Activated T-cell treated with anti-CD3 and anti-CD28 coated beads, Interleukin-2, amount 50 U/mL, for 4 hours (primary cell): Measurements from ENCODE around the gene CCNDBP1. TPM values are rescaled to one million over a fixed set of nuclear protein-coding genes. Genes with fewer than 3 reads are reported as not detected.

ENCODE experiments used
- ATAC-seq, 2 donors: fragments of 200-7000 bp; cut with Tn5 transposase; one replicate each; pipeline ENCODE4 v1.10.0; 2021
- DNase-seq: peaks from one replicate; pipeline ENCODE4 v3.0.0-alpha.2; 2020
- H3K27me3 Mint-ChIP-seq: one replicate; pipeline ENCODE4 v1.8.0; 2021; ENCODE audit warnings: low read depth, mixed read lengths
- H3K36me3 Mint-ChIP-seq: one replicate; pipeline ENCODE4 v1.8.0; 2022; ENCODE audit warnings: mixed read lengths; ENCODE audit not compliant: insufficient read depth
- H3K4me1 Mint-ChIP-seq: one replicate; pipeline ENCODE4 v1.8.0; 2021; ENCODE audit warnings: low read depth, mixed read lengths
- H3K4me3 Mint-ChIP-seq: one replicate; pipeline ENCODE4 v1.8.0; 2021; ENCODE audit warnings: mild to moderate bottlenecking, moderate library complexity, mixed read lengths
- H3K9me3 Mint-ChIP-seq: one replicate; pipeline ENCODE4 v1.8.0; 2021; ENCODE audit warnings: mixed read lengths
- total RNA-seq, 3 donors: library from RNA; stranded (reverse); gene quantifications; one replicate each; pipeline ENCODE4 v1.2.1, GENCODE V29; 2021

CCNDBP1 gene
- total RNA-seq, 3 donors from 2014 or later: 34.9 to 35.9 (median 35.5) TPM

DNA sequence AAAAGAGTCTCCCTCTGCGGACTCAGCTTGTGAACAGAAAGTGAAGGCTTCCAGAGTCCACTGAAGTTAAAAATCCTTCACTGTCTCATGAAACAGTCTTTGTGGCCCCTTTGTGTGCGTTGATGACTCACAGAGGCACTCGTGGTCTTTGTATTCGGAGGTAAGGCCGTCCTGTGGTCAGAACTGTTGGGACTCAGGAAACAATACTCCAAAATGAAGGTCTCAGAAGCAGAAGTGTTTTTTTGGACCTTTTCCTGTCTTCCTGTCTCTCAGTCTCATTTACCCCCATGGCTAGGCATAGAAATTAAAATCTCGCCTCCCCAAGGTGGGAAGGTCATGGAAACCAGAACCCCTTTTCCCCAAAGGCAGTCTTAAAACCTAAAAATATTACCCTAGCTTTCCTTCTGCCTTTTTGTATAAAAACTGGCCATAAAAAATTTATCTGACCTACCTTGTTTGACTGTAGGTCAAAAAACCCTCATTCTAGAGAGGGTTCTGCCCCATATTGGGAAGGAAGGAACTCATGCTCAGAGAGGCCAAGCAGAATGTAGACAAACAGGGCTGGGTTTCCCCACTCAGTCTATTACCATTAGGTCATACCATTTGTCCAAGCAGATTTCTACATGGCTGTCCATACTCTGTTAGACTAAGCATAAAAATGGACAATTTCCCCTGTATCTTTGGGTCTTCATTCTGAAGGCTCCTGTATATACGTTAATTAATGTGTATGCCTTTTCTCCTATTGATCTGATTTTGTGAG, 54.7 kb downstream of the CCNDBP1 start:
- no peaks in the 10 kb centered on the region for H3K4me1 Mint-ChIP-seq
- no peaks in the 10 kb centered on the region for H3K36me3 Mint-ChIP-seq
- H3K9me3 Mint-ChIP-seq: no peaks in the 10 kb centered on the region
- DNase-seq (no peak), ATAC-seq (peak in 1 of 2 donors; percentile 27)
- H3K4me3 Mint-ChIP-seq: no peak overlapping the region
- peaks cover 15% of the 10 kb centered on the region for H3K27me3 Mint-ChIP-seq

DNA sequence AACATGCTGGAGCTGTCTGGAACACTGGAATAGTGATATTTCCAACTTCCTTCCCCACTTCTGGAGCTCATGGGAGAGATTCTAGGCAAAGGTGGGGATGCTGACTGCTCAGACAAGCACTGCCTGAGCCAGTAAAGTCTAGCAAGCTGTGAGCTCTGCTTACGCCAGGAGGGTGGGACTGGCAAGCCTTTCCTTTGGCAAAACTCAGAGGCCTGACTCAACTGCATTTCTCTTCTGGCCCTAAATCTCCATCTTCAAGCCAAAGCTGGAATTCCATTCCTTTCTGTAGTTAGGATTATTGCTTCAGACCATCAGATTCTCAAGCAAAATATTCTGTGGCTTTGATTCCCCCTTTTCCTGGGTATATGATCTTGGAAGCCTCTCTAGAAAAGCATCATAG, 55.9 kb downstream of the CCNDBP1 start:
- H3K4me3 Mint-ChIP-seq: no peak overlapping the region
- no peak for ATAC-seq
- H3K4me1 Mint-ChIP-seq: no peaks in the 10 kb centered on the region

DNA sequence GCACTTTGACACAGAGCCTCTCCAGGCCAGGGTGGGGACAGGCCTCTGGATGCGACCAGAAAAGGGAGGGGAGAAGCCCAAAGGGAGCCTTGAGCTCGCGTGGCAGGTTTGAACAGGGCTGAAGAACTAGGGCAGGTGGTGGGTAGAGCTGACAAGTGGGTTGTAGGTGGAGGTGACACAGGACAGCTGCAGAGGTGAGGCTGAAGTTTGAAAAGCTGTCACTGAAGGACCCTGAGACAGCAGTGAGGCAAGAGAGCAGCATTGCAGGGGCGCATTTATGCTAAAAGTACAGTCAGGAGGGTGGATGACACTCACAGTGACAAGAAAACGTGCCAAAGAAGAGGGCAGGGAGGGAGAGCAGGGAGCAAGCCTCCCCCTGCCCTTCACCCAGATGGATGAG, 57.4 kb downstream of the CCNDBP1 start:
- H3K4me1 Mint-ChIP-seq: no peaks in the 10 kb centered on the region
- no peaks in the 10 kb centered on the region for H3K9me3 Mint-ChIP-seq
- ATAC-seq (no peak), DNase-seq (no peak)
- peaks cover 14% of the 10 kb centered on the region for H3K27me3 Mint-ChIP-seq
- H3K36me3 Mint-ChIP-seq: no peaks in the 10 kb centered on the region
- H3K4me3 Mint-ChIP-seq: no peak overlapping the region

More for the DNA sequence above, 55.9 kb downstream of the CCNDBP1 start:
- Mint-ChIP-seq H3K36me3 (no peaks in the 10 kb centered on the region), H3K9me3 (no peaks in the 10 kb centered on the region), H3K27me3 (peaks cover 15% of the 10 kb centered on the region)
- DNase-seq: no peak

DNA sequence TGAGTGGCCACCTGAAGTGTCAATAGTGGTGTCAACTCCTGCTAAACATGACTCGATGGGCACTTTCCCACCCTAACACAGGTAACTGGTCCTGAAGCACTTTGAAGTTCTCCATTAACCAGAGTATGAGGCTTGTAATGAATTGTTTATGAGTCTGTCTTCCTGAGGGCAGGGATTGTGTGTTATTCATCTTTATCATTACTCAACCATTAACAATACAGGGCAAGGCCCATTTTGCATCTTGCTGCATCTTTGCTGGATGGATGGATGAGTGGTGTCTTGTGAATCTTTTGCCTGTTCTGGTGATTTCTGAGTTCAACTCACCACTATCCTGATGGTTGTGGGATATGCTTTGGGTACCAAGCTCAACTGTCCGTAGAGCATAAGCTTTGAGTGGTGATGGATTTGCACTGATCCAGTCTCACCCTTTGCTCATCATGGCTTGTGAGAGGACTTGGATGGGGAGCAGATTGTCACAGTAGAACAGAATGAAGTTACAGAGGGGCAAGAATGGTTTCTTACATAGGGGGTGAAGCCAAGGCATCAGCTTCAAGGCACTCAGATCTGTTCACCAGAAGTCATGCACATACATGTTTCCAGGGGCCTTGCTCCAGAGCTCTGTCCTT, 57.9 kb downstream of the CCNDBP1 start:
- Mint-ChIP-seq H3K27me3 (peaks cover 9% of the 10 kb centered on the region), H3K9me3 (no peaks in the 10 kb centered on the region), H3K4me3 (no peak overlapping the region), H3K4me1 (no peaks in the 10 kb centered on the region), H3K36me3 (no peaks in the 10 kb centered on the region)
- ATAC-seq: no peak
- DNase-seq: no peak

DNA sequence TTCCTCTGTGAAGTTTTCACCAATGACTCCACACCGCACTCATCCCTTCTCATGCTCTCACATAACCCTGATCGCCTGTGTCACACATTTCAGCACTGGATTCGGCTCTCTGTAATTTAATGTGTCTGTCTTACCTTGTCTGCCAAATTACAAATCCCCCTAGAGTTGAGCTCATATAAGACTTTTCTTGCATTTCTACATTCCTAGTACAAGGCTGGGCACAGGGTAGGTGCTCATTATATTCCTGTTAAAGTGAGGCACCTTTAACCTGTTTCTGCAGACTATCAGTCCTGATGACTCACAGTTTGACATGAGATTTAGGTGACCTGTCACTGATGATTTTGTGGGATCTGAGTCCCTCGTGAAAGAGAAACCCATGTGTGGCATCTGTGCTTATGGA, 58.9 kb downstream of the CCNDBP1 start:
- DNase-seq: no peak
- Mint-ChIP-seq H3K4me3 (no peak overlapping the region), H3K9me3 (no peaks in the 10 kb centered on the region), H3K36me3 (no peaks in the 10 kb centered on the region), H3K27me3 (peaks cover 6% of the 10 kb centered on the region), H3K4me1 (no peaks in the 10 kb centered on the region)
- ATAC-seq: no peak

DNA sequence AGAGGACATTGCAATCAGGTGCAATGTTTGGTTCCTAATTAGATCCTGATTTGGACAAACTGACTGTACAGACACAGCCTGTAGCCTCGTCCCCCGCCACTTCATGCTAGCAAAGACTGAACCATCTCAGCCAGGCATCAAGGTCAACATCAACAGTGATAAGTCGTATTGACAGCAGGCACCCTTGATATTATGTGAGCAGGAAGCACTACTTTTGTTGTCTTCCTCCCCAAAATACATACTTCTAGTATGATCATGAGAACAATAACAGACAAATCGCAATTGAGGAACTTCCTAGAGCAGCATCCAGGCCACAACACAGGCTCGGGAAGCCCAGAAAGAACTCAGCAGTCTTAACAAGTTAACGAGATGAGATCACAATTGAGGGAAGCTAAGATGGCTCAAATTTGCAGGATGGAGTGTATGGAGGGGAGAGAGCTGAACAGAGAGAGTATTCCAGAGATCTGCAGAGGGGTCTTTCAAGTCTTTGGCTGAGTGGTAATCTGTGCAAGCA, 61.1 kb downstream of the CCNDBP1 start:
- ATAC-seq (no peak), DNase-seq (no peak)
- Mint-ChIP-seq H3K36me3 (no peaks in the 10 kb centered on the region), H3K4me3 (no peak overlapping the region), H3K9me3 (no peaks in the 10 kb centered on the region), H3K4me1 (no peaks in the 10 kb centered on the region), H3K27me3 (no peaks in the 10 kb centered on the region)

Other genes with a start within 250 kb of the CCNDBP1 start
- 10 to 100 TPM; 23.5 to 27.8 (median 24.8) TPM for gene UBR1, start 79.4 kb upstream of the CCNDBP1 start, total RNA-seq
- gene TMEM62, start 51.8 kb upstream of the CCNDBP1 start, total RNA-seq: 10 to 100 TPM in 1 of 3 donors, 1 to 10 TPM in 2; 7.9 to 10.5 (median 9.4) TPM
- gene EPB42, start 35.6 kb downstream of the CCNDBP1 start, total RNA-seq: not detected
- gene TGM5, start 81.5 kb downstream of the CCNDBP1 start, total RNA-seq: not detected
- gene TGM7, start 116.9 kb downstream of the CCNDBP1 start, total RNA-seq: not detected
- gene LCMT2, start 145.2 kb downstream of the CCNDBP1 start, total RNA-seq: 10 to 100 TPM; 10.9 to 14.6 (median 12.5) TPM
- gene ZSCAN29, start 185.6 kb downstream of the CCNDBP1 start, total RNA-seq: 10 to 100 TPM; 23.3 to 28.5 (median 25.0) TPM
- gene TUBGCP4, start 185.7 kb downstream of the CCNDBP1 start, total RNA-seq: 10 to 100 TPM; 34.6 to 39.7 (median 36.6) TPM